GM12892 (cell line): ENCODE results near the gene NRL.

ENCODE experiments used
- POLR2A ChIP-seq: IDR thresholded peaks from 2 replicates; pipeline ENCODE4 v1.6.1; 2011; ENCODE audit warnings: low read depth, low read length, control low read depth
- POLR2AphosphoS5 ChIP-seq: IDR thresholded peaks from 2 replicates; pipeline ENCODE4 v1.6.1; 2011; ENCODE audit warnings: low read depth, low read length, control low read depth

DNA sequence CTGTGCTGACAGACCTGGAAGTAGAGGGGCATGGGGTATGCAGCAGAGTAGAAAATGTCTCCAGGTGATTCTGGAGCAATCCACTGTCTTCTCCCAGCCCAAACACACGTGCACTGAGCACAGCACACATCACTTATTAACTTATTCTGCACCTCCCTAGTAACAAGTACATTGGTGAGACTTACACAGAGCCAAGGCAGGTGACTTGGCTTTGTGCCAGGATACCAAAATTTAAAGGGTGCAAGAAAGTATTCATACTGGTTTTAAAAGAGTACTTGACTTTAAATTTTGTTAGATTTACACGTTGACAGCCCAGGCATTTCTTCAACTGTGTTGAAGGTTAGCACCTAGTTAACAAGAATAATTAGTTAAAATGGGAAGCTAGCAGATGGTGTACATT lies 74.1 kb downstream of the NRL start:
- TF ChIP-seq POLR2A (no peak), POLR2AphosphoS5 (no peak)
